ENCODE measurements around the gene COL5A2.

GRCh38 chr2:189221811-189222467 is 42.4 kb upstream of the COL5A2 start:
- TF ChIP-seq CTCF (IDR thresholded peaks at IDR 0.05; ENCODE audit: extremely low read depth in 1 of 2, insufficient read depth in 1 of 2, low read depth in 1 of 2, low read length in 2 of 2) (no peak), POLR2A (IDR thresholded peaks at IDR 0.05; ENCODE audit: low read depth, low read length) (no peak), MAX (IDR thresholded peaks at IDR 0.05; ENCODE audit: insufficient read depth, insufficient read length) (no peak), POLR2AphosphoS5 (IDR thresholded peaks at IDR 0.05; ENCODE audit: insufficient read depth, low read depth, low read length) (no peak)

All from endothelial cell of umbilical vein (primary cell).